GM18873 (cell line): ENCODE data around the gene KRT82.

Experiments used
- ATAC-seq: cut with Tn5 transposase; IDR thresholded peaks from one replicate; pipeline ENCODE4 v1.9.1; 2021; ENCODE audit warnings: mild to moderate bottlenecking, moderate library complexity, moderate number of reproducible peaks; ENCODE audit not compliant: unreplicated experiment, low FRiP score

Gene KRT82

GRCh38 chr12:52364061-52364460 lies 42.1 kb downstream of the KRT82 start:
- no peak for ATAC-seq

GRCh38 chr12:52363111-52363679 lies 42.9 kb downstream of the KRT82 start:
- no peak for ATAC-seq

GRCh38 chr12:52362118-52362726 lies 43.9 kb downstream of the KRT82 start:
- ATAC-seq, result no peak

GRCh38 chr12:52361553-52361952 lies 44.6 kb downstream of the KRT82 start:
- ATAC-seq, result no peak

GRCh38 chr12:52360663-52361271 lies 45.4 kb downstream of the KRT82 start:
- ATAC-seq, result no peak

- ATAC-seq, result no peak
Observed at GRCh38 chr12:52360106-52360662, 46.0 kb downstream of the KRT82 start.

- no peak for ATAC-seq
Observed at GRCh38 chr12:52359621-52360061, 46.5 kb downstream of the KRT82 start.

- peak; percentile 89 for ATAC-seq
Observed at GRCh38 chr12:52358575-52359350, 47.4 kb downstream of the KRT82 start.

- no peak for ATAC-seq
Observed at GRCh38 chr12:52356762-52357580, 49.2 kb downstream of the KRT82 start.

GRCh38 chr12:52356031-52356761 lies 49.9 kb downstream of the KRT82 start:
- no peak for ATAC-seq

- no peak for ATAC-seq
Observed at GRCh38 chr12:52355176-52355575, 51.0 kb downstream of the KRT82 start.

GRCh38 chr12:52354200-52354599 lies 51.9 kb downstream of the KRT82 start:
- no peak for ATAC-seq

GRCh38 chr12:52353766-52354165 lies 52.4 kb downstream of the KRT82 start:
- no peak for ATAC-seq

- no peak for ATAC-seq
Observed at GRCh38 chr12:52352951-52353350, 53.2 kb downstream of the KRT82 start.

- no peak for ATAC-seq
Observed at GRCh38 chr12:52351196-52352059, 54.7 kb downstream of the KRT82 start.

GRCh38 chr12:52350786-52351185 lies 55.3 kb downstream of the KRT82 start:
- ATAC-seq, result no peak

- no peak for ATAC-seq
Observed at GRCh38 chr12:52350021-52350620, 56.0 kb downstream of the KRT82 start.

- ATAC-seq, result no peak
Observed at GRCh38 chr12:52349196-52349595, 56.9 kb downstream of the KRT82 start.
